GM21367 (cell line): ENCODE data around the gene ELF2.
"Not testable (repeated sequence)": the region's sequence is repeated elsewhere in the genome, so short reads cannot be mapped to it uniquely, and the experiment has no call there.

Source experiments
- ATAC-seq: cut with Tn5 transposase; IDR thresholded peaks from one replicate; pipeline ENCODE4 v1.9.1; 2021; ENCODE audit not compliant: unreplicated experiment

The ELF2 gene

GRCh38 chr4:139188648-139189416, 11.8 kb upstream of the ELF2 start:
- ATAC-seq, result no peak

GRCh38 chr4:139184129-139184528, 7.1 kb upstream of the ELF2 start:
- ATAC-seq, result peak; percentile 49

- peak; percentile 60 for ATAC-seq
These were observed 1.0 kb upstream of the ELF2 start for GRCh38 chr4:139177869-139178619.

GRCh38 chr4:139176302-139177048, 543 bp downstream of the ELF2 start:
- ATAC-seq, result peak; percentile 12

GRCh38 chr4:139175646-139176301, 1.2 kb downstream of the ELF2 start:
- ATAC-seq, result no peak

GRCh38 chr4:139171876-139172691, 4.9 kb downstream of the ELF2 start:
- no peak for ATAC-seq

- ATAC-seq, result no peak
These were observed 6.1 kb downstream of the ELF2 start for GRCh38 chr4:139170932-139171331.

GRCh38 chr4:139167774-139168444, 9.1 kb downstream of the ELF2 start:
- no peak for ATAC-seq

- ATAC-seq, result no peak
These were observed 12.3 kb downstream of the ELF2 start for GRCh38 chr4:139164731-139165130.

GRCh38 chr4:139163806-139164206, 13.2 kb downstream of the ELF2 start:
- no peak for ATAC-seq

GRCh38 chr4:139157977-139158376, 19.0 kb downstream of the ELF2 start:
- ATAC-seq, result not testable (repeated sequence)

- no peak for ATAC-seq
These were observed 22.0 kb downstream of the ELF2 start for GRCh38 chr4:139154952-139155557.

GRCh38 chr4:139154538-139154937, 22.5 kb downstream of the ELF2 start:
- no peak for ATAC-seq

GRCh38 chr4:139154134-139154421, 22.9 kb downstream of the ELF2 start:
- no peak for ATAC-seq

GRCh38 chr4:139153411-139154133, 23.4 kb downstream of the ELF2 start:
- ATAC-seq, result no peak

GRCh38 chr4:139152249-139152648, 24.8 kb downstream of the ELF2 start:
- no peak for ATAC-seq

GRCh38 chr4:139146926-139147629, 29.9 kb downstream of the ELF2 start:
- ATAC-seq, result no peak

- no peak for ATAC-seq
These were observed 31.5 kb downstream of the ELF2 start for GRCh38 chr4:139145552-139145932.
